Measurements from ENCODE around the gene AMIGO3.

DNA sequence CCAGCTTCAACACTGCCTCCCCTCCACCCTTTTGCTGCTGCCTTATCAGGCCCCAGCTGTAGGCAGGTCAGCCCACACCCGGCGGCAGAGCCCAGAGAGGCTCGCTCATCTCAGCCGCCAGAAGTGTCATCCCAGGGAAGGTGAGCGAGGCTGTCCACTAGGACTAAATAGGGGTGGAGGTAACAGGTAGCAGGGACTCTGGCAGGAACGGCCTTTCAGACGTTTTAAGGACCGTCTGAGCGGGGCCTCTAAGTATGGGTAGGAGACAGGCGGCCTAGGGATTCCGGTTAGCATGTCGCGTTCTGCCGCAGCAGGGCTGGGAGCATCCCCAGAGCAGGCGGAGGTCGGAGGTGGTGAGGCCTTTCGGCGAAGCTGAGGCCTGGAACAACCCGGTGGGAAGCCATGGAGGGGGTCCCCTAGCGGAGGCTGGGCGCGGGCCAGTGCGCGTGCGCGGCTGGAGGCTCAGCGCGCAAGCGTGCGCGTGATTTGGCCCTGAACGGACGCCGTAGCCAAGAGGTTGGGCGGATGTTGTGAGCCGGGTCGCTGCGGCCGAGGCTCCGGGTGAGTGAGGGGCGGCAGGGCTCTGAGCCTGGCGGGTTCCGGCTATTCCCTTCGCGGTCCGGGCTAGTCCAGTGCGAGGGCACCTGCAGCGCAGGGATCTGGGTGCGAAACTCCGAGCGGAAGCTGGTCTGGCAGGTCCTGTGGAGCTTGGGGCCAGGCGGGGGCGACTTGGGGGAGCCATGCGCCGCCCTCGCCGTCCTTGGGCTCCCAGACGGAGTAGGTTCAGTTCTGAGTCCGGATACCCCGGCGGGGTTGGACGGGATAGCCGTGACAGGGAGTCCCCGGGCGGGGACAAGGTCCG is 30.2 kb downstream of the AMIGO3 start, which contains the start of the genes MST1 and RNF123:
- TF ChIP-seq, protein P1, sequence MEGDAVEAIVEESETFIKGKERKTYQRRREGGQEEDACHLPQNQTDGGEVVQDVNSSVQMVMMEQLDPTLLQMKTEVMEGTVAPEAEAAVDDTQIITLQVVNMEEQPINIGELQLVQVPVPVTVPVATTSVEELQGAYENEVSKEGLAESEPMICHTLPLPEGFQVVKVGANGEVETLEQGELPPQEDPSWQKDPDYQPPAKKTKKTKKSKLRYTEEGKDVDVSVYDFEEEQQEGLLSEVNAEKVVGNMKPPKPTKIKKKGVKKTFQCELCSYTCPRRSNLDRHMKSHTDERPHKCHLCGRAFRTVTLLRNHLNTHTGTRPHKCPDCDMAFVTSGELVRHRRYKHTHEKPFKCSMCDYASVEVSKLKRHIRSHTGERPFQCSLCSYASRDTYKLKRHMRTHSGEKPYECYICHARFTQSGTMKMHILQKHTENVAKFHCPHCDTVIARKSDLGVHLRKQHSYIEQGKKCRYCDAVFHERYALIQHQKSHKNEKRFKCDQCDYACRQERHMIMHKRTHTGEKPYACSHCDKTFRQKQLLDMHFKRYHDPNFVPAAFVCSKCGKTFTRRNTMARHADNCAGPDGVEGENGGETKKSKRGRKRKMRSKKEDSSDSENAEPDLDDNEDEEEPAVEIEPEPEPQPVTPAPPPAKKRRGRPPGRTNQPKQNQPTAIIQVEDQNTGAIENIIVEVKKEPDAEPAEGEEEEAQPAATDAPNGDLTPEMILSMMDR (IDR thresholded peaks at IDR 0.05; ENCODE audit: insufficient read depth, low read length, poor library complexity, severe bottlenecking): no peak
- TF ChIP-seq EZH2phosphoT487 (conservative IDR thresholded peaks at IDR 0.05; ENCODE audit: low read length): no peak

Measured in SU-DHL-6 (cell line).